ENCODE results near the gene TP53I11. TPM values are rescaled to one million over a fixed set of nuclear protein-coding genes. Genes with fewer than 3 reads are reported as not detected.

TP53I11 gene
- polyA plus RNA-seq, 3 donors = 11.0 to 13.2 (median 11.3) TPM

GRCh38 chr11:44979543-44980399 is 29.1 kb upstream of the TP53I11 start:
- Histone ChIP-seq H3K4me3 (replicated peaks in 1 of 3; ENCODE audit: low read depth in 2 of 3, low read length in 3 of 3) (no peak overlapping the region), H3K79me2 (ENCODE audit: insufficient read depth, low read length) (no peaks in the 10 kb centered on the region), H3K9me3 (replicated peaks in 1 of 2; ENCODE audit: control insufficient read depth in 1 of 2, insufficient read depth in 1 of 2, low read length in 2 of 2) (no peaks in the 10 kb centered on the region), H4K20me1 (ENCODE audit: insufficient read depth, low read length) (no peaks in the 10 kb centered on the region), H3K36me3 (replicated peaks in 1 of 2; ENCODE audit: control insufficient read depth in 1 of 2, insufficient read depth in 2 of 2, low read length in 2 of 2) (no peaks in the 10 kb centered on the region), H3K9ac (ENCODE audit: insufficient read depth, low read length, poor library complexity, severe bottlenecking) (no peak overlapping the region), H2AFZ (ENCODE audit: insufficient read depth, low read depth, low read length, poor library complexity, severe bottlenecking) (no peak overlapping the region), H3K4me1 (ENCODE audit: control insufficient read depth in 1 of 2, insufficient read depth in 2 of 2, low read length in 2 of 2) (peaks cover 10 to 13% of the 10 kb centered on the region in 2 donors), H3K27me3 (ENCODE audit: control insufficient read depth in 2 of 2, insufficient read depth in 2 of 2, low read length in 2 of 2) (no peaks in the 10 kb centered on the region), H3K4me2 (replicated peaks; ENCODE audit: extremely low read depth, low read length, poor library complexity, severe bottlenecking) (no peak overlapping the region), H3K27ac (ENCODE audit: low read depth in 1 of 2, low read length in 2 of 2) (no peak overlapping the region)
- 87% methylated on average over 20 of the region's 24 CpGs for WGBS (ENCODE audit: insufficient coverage)
- Mint-ChIP-seq H3K9me3 (peaks cover 0 to 1% (median 0%) of the 10 kb centered on the region in 7 donors), H3K27me3 (ENCODE audit: low read depth in 3 of 3) (peaks cover 0 to 5% (median 3%) of the 10 kb centered on the region in 3 donors), H3K4me3 (no peak overlapping the region), H3K27ac (no peak overlapping the region), H3K36me3 (no peaks in the 10 kb centered on the region), H3K4me1 (peaks cover 6% of the 10 kb centered on the region)
- no peak for DNase-seq
- TF ChIP-seq CTCF (IDR thresholded peaks at IDR 0.05) = no peak
- intact Hi-C loops (cut with micrococcal nuclease) = no loop called here

- intact Hi-C loops (cut with micrococcal nuclease) = no loop called here
- H3K4me1 Mint-ChIP-seq = peaks cover 11% of the 10 kb centered on the region
- H3K4me2 ChIP-seq (replicated peaks; ENCODE audit: extremely low read depth, low read length, poor library complexity, severe bottlenecking) = no peak overlapping the region
- H3K27ac Mint-ChIP-seq = no peak overlapping the region
- H3K4me1 ChIP-seq (ENCODE audit: control insufficient read depth in 1 of 2, insufficient read depth in 2 of 2, low read length in 2 of 2) = peaks cover 10 to 13% of the 10 kb centered on the region in 2 donors
- DNase-seq = no peak
- no peaks in the 10 kb centered on the region for H3K36me3 Mint-ChIP-seq
- H4K20me1 ChIP-seq (ENCODE audit: insufficient read depth, low read length) = no peaks in the 10 kb centered on the region
- H3K27ac ChIP-seq (ENCODE audit: low read depth in 1 of 2, low read length in 2 of 2) = no peak overlapping the region
- peaks cover 0 to 2% (median 0%) of the 10 kb centered on the region in 7 donors for H3K9me3 Mint-ChIP-seq
- peaks cover 2 to 5% (median 3%) of the 10 kb centered on the region in 3 donors for H3K27me3 Mint-ChIP-seq (ENCODE audit: low read depth in 3 of 3)
- WGBS (ENCODE audit: insufficient coverage) = no CpG with 5 or more reads among the region's 1 CpG
- no peak for TF ChIP-seq CTCF (IDR thresholded peaks at IDR 0.05)
- H3K4me3 Mint-ChIP-seq = no peak overlapping the region
- H2AFZ ChIP-seq (ENCODE audit: insufficient read depth, low read depth, low read length, poor library complexity, severe bottlenecking) = no peak overlapping the region
- H3K9me3 ChIP-seq (replicated peaks in 1 of 2; ENCODE audit: control insufficient read depth in 1 of 2, insufficient read depth in 1 of 2, low read length in 2 of 2) = no peaks in the 10 kb centered on the region
- H3K9ac ChIP-seq (ENCODE audit: insufficient read depth, low read length, poor library complexity, severe bottlenecking) = no peak overlapping the region
- H3K79me2 ChIP-seq (ENCODE audit: insufficient read depth, low read length) = no peaks in the 10 kb centered on the region
- H3K36me3 ChIP-seq (replicated peaks in 1 of 2; ENCODE audit: control insufficient read depth in 1 of 2, insufficient read depth in 2 of 2, low read length in 2 of 2) = no peaks in the 10 kb centered on the region
- H3K27me3 ChIP-seq (ENCODE audit: control insufficient read depth in 2 of 2, insufficient read depth in 2 of 2, low read length in 2 of 2) = no peaks in the 10 kb centered on the region
- no peak overlapping the region for H3K4me3 ChIP-seq (replicated peaks in 1 of 3; ENCODE audit: low read depth in 2 of 3, low read length in 3 of 3)
Measured at GRCh38 chr11:44978961-44979331, 28.3 kb upstream of the TP53I11 start.
